ENCODE results near the gene ATXN2.
"Not testable (repeated sequence)": the region's sequence is repeated elsewhere in the genome, so short reads cannot be mapped to it uniquely, and the experiment has no call there.

Gene ATXN2

DNA sequence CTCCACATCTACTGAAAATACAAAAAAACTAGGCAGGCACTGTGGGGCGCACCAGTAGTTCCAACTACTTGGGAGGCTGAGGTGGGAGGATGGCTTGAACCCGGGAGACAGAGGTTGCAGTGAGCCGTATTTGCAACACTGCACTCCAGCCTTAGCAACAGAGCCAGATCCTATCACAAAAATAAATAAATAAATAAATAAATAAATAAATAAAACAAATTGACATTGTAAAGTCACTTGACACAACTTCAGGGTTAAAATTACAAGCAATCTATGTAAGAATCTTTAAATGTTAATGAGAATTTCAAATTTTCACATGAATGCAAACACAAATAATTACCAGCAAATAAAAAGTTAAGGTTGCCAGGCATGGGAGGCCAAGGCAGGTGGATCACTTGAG is 11.1 kb downstream of the ATXN2 start:
- POLR2A ChIA-PET = no interaction called here
- no peak for DNase-seq (ENCODE audit: extremely low spot score)
- CTCF ChIA-PET = interaction anchor here (1.3 kb wide), 1 partner anchor 225 kb away, joined by 3 read pairs; no protein-coding TSS in a partner anchor
- TF ChIP-seq, protein P1, sequence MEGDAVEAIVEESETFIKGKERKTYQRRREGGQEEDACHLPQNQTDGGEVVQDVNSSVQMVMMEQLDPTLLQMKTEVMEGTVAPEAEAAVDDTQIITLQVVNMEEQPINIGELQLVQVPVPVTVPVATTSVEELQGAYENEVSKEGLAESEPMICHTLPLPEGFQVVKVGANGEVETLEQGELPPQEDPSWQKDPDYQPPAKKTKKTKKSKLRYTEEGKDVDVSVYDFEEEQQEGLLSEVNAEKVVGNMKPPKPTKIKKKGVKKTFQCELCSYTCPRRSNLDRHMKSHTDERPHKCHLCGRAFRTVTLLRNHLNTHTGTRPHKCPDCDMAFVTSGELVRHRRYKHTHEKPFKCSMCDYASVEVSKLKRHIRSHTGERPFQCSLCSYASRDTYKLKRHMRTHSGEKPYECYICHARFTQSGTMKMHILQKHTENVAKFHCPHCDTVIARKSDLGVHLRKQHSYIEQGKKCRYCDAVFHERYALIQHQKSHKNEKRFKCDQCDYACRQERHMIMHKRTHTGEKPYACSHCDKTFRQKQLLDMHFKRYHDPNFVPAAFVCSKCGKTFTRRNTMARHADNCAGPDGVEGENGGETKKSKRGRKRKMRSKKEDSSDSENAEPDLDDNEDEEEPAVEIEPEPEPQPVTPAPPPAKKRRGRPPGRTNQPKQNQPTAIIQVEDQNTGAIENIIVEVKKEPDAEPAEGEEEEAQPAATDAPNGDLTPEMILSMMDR (IDR thresholded peaks at IDR 0.05; ENCODE audit: control extremely low read depth, extremely low read depth, low read depth, missing control alignments) = no peak

DNA sequence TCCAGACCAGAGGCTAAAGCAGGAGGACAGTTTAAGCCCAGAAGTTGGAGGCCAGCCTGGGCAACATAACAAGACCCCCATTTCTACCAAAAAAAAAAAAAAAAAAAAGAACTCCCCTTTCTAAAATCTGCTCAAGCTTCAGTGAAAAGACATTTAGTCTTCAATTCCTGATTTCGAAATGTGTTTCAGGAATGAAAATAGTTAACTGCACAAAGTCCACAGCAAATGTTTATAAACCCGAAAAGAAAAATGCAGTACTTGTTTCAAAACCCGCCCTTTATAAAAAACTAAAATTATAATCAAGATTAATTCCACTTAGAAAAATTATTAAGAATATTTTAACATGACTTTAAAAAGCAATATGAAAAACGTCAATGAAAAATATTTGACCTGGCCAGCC is 12.1 kb downstream of the ATXN2 start:
- no peak for DNase-seq (ENCODE audit: extremely low spot score)
- CTCF ChIA-PET = interaction anchor here (0.8 to 1.3 kb wide), 2 partner anchors 8 to 226 kb away, joined by 3 read pairs; no protein-coding TSS in a partner anchor
- POLR2A ChIA-PET = no interaction called here
- TF ChIP-seq, protein P1 (IDR thresholded peaks at IDR 0.05; ENCODE audit: control extremely low read depth, extremely low read depth, low read depth, missing control alignments) = no peak

DNA sequence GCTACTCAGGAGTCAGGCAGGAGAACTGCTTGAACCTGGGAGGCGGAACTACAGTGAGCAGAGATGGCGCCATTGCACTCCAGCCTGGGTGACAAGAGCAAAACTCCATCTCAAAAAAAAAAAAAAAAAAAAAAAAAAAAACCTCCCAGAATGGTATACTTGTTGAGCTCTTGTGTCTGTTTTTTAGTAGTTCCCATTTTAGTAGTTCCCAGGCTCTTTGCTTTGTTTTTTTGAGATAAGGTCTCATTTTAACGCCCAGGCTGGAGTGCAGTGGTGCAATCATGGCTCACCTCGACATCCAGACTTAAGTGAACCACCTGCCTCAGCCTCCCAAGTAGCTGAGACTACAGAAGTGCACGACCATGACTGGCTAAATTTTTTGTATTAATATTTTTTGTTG is 13.4 kb downstream of the ATXN2 start:
- CTCF ChIA-PET = interaction anchor here (1.5 kb wide), 1 partner anchor 9 kb away, joined by 10 read pairs; no protein-coding TSS in a partner anchor
- POLR2A ChIA-PET = no interaction called here
- TF ChIP-seq, protein P1 (IDR thresholded peaks at IDR 0.05; ENCODE audit: control extremely low read depth, extremely low read depth, low read depth, missing control alignments) = no peak
- DNase-seq (ENCODE audit: extremely low spot score) = no peak

DNA sequence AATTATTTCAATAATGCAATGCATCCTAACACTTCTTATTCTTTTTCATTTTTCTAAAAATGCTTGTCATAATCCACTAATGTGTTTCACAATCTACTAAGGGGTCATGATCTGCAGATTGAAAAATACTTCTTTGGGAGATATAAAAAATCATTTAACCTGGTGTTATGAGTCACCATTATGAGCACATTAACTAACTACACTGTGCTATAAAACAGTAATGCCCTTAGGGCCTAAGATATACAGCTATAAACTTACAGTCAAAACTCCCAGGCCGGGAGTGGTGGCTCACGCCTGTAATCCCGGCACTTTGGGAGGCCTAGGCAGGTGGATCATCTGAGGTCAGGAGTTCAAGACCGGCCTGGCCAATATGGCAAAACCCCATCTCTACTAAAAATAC is 14.2 kb downstream of the ATXN2 start:
- ChIA-PET CTCF (interaction anchor here (1.5 kb wide), 1 partner anchor 10 kb away, joined by 10 read pairs; no protein-coding TSS in a partner anchor), POLR2A (no interaction called here)
- TF ChIP-seq, protein P1 (IDR thresholded peaks at IDR 0.05; ENCODE audit: control extremely low read depth, extremely low read depth, low read depth, missing control alignments) = no peak
- no peak for DNase-seq (ENCODE audit: extremely low spot score)

DNA sequence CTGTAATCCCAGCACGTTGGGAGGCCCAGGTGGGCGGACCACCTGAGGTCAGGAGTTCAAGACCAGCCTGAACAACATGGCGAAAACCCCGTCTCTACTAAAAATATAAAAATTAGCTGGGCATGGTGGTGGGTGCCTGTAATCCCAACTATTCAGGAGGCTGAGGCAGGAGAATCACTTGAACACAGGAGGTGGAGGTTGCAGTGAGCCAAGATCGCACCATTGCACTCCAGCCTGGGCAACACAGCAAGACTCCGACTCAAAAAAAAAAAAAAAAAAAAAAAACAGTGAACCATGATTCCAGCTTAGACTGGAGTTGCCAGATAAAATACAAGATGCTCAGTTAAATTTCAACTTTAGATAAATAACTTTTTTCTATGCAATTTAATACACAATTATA is 15.6 kb downstream of the ATXN2 start:
- CTCF ChIA-PET; DNase-seq (ENCODE audit: extremely low spot score); POLR2A ChIA-PET: not testable (repeated sequence)

DNA sequence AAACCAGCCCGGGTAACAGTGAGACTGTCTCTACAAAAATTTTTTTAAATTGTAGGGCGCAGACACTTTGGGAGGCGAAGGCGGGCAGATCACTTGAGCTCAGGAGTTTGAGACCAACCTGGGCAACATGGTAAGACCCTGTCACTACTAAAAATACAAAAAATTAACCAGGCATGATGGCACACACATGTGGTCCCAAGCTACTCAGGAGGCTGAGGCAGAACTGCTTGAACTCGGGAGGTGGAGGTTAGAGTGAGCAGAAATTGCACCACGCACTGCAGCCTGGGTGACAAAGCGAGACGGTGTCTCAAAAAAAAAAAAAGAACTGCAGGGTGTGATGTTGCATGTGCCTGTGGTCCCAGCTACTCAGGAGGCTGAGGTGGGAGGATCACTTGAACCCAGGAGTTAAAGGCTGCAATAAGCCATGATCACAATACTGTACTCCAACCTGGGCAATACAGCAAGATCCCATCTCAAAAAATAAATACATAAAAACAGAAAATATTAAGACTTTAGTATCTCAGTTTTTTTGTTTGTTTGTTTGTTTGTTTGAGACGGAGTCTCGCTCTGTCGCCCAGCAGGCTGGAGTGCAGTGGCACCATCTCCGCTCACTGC is 16.9 kb downstream of the ATXN2 start:
- POLR2A ChIA-PET = interaction anchor here (0.6 to 0.7 kb wide), 2 partner anchors 18 to 79 kb away, joined by 4 to 5 read pairs; no protein-coding TSS in a partner anchor
- TF ChIP-seq, protein P1 (IDR thresholded peaks at IDR 0.05; ENCODE audit: control extremely low read depth, extremely low read depth, low read depth, missing control alignments) = no peak
- CTCF ChIA-PET = no interaction called here
- DNase-seq (ENCODE audit: extremely low spot score) = no peak

DNA sequence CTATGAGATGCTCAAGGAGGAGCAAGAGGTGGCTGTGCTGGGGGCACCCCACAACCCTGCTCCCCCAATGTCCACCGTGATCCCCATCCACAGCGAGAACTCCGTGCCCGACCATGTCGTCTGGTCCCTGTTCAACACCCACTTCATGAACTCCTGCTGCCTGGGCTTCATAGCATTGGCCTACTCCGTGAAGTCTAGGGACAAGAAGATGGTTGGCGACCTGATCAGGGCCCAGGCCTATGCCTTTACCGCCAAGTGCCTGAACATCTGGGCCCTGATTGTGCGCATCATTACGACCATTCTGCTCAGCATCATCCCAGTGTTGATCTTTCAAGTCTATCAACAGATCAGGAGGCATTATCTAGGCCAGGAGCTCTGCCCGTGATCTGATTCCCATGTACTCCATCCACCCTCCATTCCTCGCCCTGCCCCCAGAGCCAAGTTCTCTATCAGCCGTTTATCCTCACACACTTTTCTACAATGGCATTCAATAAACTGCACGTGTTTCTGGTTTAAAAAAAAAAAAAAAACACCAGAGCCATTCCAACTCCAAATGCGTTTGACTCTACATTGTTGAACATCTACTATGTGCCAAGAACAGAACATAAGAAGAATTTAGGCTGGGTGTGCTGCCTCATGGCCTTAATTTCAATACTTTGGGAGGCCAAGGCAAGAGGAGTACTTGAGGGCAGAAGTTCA is 17.5 kb downstream of the ATXN2 start:
- ChIA-PET POLR2A (interaction anchor here (0.7 kb wide), 1 partner anchor 17 kb away, joined by 5 read pairs; no protein-coding TSS in a partner anchor), CTCF (no interaction called here)
- TF ChIP-seq, protein P1 (IDR thresholded peaks at IDR 0.05; ENCODE audit: control extremely low read depth, extremely low read depth, low read depth, missing control alignments) = no peak
- no peak for DNase-seq (ENCODE audit: extremely low spot score)
